ENCODE measurements around the gene OTOA.
"Not testable (repeated sequence)": the region's sequence is repeated elsewhere in the genome, so short reads cannot be mapped to it uniquely, and the experiment has no call there.

DNA sequence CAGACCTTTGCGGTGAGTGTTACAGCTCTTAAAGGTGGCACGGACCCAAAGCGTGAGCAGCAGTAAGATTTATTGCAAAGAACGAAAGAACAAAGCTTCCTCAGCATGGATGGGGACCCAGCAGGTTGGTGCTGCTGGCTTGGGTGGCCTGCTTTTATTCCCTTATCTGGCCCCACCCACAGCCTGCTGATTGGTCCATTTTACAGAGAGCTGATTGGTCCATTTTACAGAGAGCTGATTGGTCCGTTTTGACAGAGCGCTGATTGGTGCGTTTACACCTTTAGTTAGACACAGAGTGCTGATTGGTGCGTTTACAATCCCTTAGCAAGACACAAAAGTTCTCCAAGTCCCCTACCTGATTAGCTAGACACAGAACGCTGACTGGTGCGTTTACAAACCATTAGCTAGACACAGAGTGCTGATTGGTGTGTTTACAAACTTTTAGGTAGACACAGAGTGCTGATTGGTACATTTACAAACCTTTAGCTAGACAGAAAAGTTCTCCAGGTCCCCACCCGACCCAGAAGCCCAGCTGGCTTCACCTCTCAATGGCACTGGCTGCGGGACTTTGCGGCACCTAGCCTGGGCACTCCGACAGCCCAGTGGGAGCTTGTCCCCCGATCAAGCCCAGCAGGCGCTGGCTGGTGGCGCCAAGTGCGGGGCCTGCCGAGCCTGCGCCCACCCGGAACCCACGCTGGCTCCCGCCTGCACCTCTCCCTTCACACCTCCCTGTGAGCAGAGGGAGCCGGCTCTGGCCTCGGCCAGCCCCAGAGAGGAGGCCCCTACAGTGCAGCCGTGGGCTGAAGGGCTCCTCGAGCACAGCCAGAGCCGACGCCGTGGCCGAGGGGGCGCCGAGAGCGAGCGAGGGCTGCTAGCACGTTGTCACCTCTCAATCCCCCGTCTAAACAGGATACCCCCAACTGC lies 33.9 kb upstream of the OTOA start:
- TF ChIP-seq POLR2A (IDR thresholded peaks at IDR 0.05; ENCODE audit: low read length); GATA1 (IDR thresholded peaks at IDR 0.05; ENCODE audit: low read depth, low read length): not testable (repeated sequence)
